Midbrain (tissue), 1 donor: ENCODE measurements around the gene EPM2AIP1.
"Not testable (repeated sequence)": the region's sequence is repeated elsewhere in the genome, so short reads cannot be mapped to it uniquely, and the experiment has no call there.

Source experiments
- DNase-seq: peaks from one replicate; lab custom pipeline; 2025; lab: John Stamatoyannopoulos, UW

EPM2AIP1 gene

GRCh38 chr3:36992806-36993325 is at the start of gene EPM2AIP1:
TSS of gene EPM2AIP1 (minus strand) at chr3:36993131. CDS start at chr3:36993077, 54 bp downstream.
- DNase-seq, result no peak

- DNase-seq, result not testable (repeated sequence)
These were observed 49.8 kb upstream of the EPM2AIP1 start for GRCh38 chr3:37042712-37043111.

GRCh38 chr3:37041546-37042195 is 48.7 kb upstream of the EPM2AIP1 start:
- DNase-seq, result no peak

GRCh38 chr3:37040231-37040630 is 47.3 kb upstream of the EPM2AIP1 start:
- DNase-seq, result no peak

GRCh38 chr3:37039161-37039846 is 46.4 kb upstream of the EPM2AIP1 start:
- DNase-seq, result no peak

- DNase-seq, result no peak
These were observed 44.4 kb upstream of the EPM2AIP1 start for GRCh38 chr3:37037352-37037751.

- DNase-seq, result no peak
These were observed 40.0 kb upstream of the EPM2AIP1 start for GRCh38 chr3:37032961-37033360.

- no peak for DNase-seq
These were observed 38.3 kb upstream of the EPM2AIP1 start for GRCh38 chr3:37031096-37031682.

- no peak for DNase-seq
These were observed 37.7 kb upstream of the EPM2AIP1 start for GRCh38 chr3:37030588-37030987.

- no peak for DNase-seq
These were observed 36.7 kb upstream of the EPM2AIP1 start for GRCh38 chr3:37029516-37030163.

- no peak for DNase-seq
These were observed 36.2 kb upstream of the EPM2AIP1 start for GRCh38 chr3:37029111-37029510.

- no peak for DNase-seq
These were observed 35.4 kb upstream of the EPM2AIP1 start for GRCh38 chr3:37028329-37028728.

- no peak for DNase-seq
These were observed 33.9 kb upstream of the EPM2AIP1 start for GRCh38 chr3:37026851-37027250.

GRCh38 chr3:37025561-37026335 is 32.8 kb upstream of the EPM2AIP1 start:
- DNase-seq, result no peak

- no peak for DNase-seq
These were observed 32.0 kb upstream of the EPM2AIP1 start for GRCh38 chr3:37024820-37025405.

- no peak for DNase-seq
These were observed 31.2 kb upstream of the EPM2AIP1 start for GRCh38 chr3:37024092-37024491.

GRCh38 chr3:37017683-37018082 is 24.8 kb upstream of the EPM2AIP1 start:
- DNase-seq, result no peak

- DNase-seq, result no peak
These were observed 24.0 kb upstream of the EPM2AIP1 start for GRCh38 chr3:37016903-37017302.

GRCh38 chr3:37015642-37016041 is 22.7 kb upstream of the EPM2AIP1 start:
- no peak for DNase-seq

GRCh38 chr3:37014620-37015019 is 21.7 kb upstream of the EPM2AIP1 start:
- DNase-seq, result no peak
